ENCODE results near the gene SREBF2. TPM values are rescaled to one million over a fixed set of nuclear protein-coding genes. Genes with fewer than 3 reads are reported as not detected.

SREBF2 gene
- polyA plus RNA-seq, 3 donors = 22.2 to 25.1 (median 24.5) TPM

GRCh38 chr22:41910050-41911000 is 77.4 kb downstream of the SREBF2 start:
- peaks cover 25 to 52% of the 10 kb centered on the region in 2 donors for H3K4me1 ChIP-seq (ENCODE audit: control insufficient read depth in 1 of 2, insufficient read depth in 2 of 2, low read length in 2 of 2)
- Mint-ChIP-seq H3K4me3 (peak overlapping the region; percentile 61 to 82), H3K4me1 (peaks cover 28% of the 10 kb centered on the region), H3K9me3 (peaks cover 0 to 24% (median 11%) of the 10 kb centered on the region in 7 donors), H3K27me3 (ENCODE audit: low read depth in 3 of 3) (peaks cover 44 to 62% (median 52%) of the 10 kb centered on the region in 3 donors), H3K27ac (no peak overlapping the region), H3K36me3 (peaks cover 22 to 26% of the 10 kb centered on the region in 2 donors)
- peak overlapping the region in 1 of 3 experiments; percentile 32 for H3K4me3 ChIP-seq (replicated peaks in 1 of 3; ENCODE audit: low read depth in 2 of 3, low read length in 3 of 3)
- H3K79me2 ChIP-seq (ENCODE audit: insufficient read depth, low read length) = no peaks in the 10 kb centered on the region
- no peak overlapping the region for H2AFZ ChIP-seq (ENCODE audit: insufficient read depth, low read depth, low read length, poor library complexity, severe bottlenecking)
- no peak for TF ChIP-seq CTCF (IDR thresholded peaks at IDR 0.05)
- H3K9me3 ChIP-seq (replicated peaks in 1 of 2; ENCODE audit: control insufficient read depth in 1 of 2, insufficient read depth in 1 of 2, low read length in 2 of 2) = peaks cover 0 to 25% of the 10 kb centered on the region in 2 donors
- no peak for DNase-seq
- 1% methylated on average over 112 of the region's 112 CpGs for WGBS (ENCODE audit: insufficient coverage)
- peaks cover 10% of the 10 kb centered on the region for H4K20me1 ChIP-seq (ENCODE audit: insufficient read depth, low read length)
- H3K27me3 ChIP-seq (ENCODE audit: control insufficient read depth in 2 of 2, insufficient read depth in 2 of 2, low read length in 2 of 2) = peaks cover 33 to 49% of the 10 kb centered on the region in 2 donors
- peak overlapping the region; percentile 44 for H3K4me2 ChIP-seq (replicated peaks; ENCODE audit: extremely low read depth, low read length, poor library complexity, severe bottlenecking)
- peaks cover 14 to 23% of the 10 kb centered on the region in 2 donors for H3K36me3 ChIP-seq (replicated peaks in 1 of 2; ENCODE audit: control insufficient read depth in 1 of 2, insufficient read depth in 2 of 2, low read length in 2 of 2)
- H3K27ac ChIP-seq (ENCODE audit: low read depth in 1 of 2, low read length in 2 of 2) = no peak overlapping the region
- intact Hi-C loops (cut with micrococcal nuclease) = no loop called here
- H3K9ac ChIP-seq (ENCODE audit: insufficient read depth, low read length, poor library complexity, severe bottlenecking) = peak overlapping the region; percentile 25

GRCh38 chr22:41911001-41911611 is 78.2 kb downstream of the SREBF2 start:
- Histone ChIP-seq H3K4me2 (replicated peaks; ENCODE audit: extremely low read depth, low read length, poor library complexity, severe bottlenecking) (peak overlapping the region; percentile 44), H2AFZ (ENCODE audit: insufficient read depth, low read depth, low read length, poor library complexity, severe bottlenecking) (no peak overlapping the region), H3K36me3 (replicated peaks in 1 of 2; ENCODE audit: control insufficient read depth in 1 of 2, insufficient read depth in 2 of 2, low read length in 2 of 2) (peaks cover 8 to 15% of the 10 kb centered on the region in 2 donors), H3K9ac (ENCODE audit: insufficient read depth, low read length, poor library complexity, severe bottlenecking) (no peak overlapping the region), H3K27me3 (ENCODE audit: control insufficient read depth in 2 of 2, insufficient read depth in 2 of 2, low read length in 2 of 2) (peaks cover 41 to 57% of the 10 kb centered on the region in 2 donors), H4K20me1 (ENCODE audit: insufficient read depth, low read length) (peaks cover 12% of the 10 kb centered on the region), H3K9me3 (replicated peaks in 1 of 2; ENCODE audit: control insufficient read depth in 1 of 2, insufficient read depth in 1 of 2, low read length in 2 of 2) (peaks cover 0 to 32% of the 10 kb centered on the region in 2 donors), H3K27ac (ENCODE audit: low read depth in 1 of 2, low read length in 2 of 2) (no peak overlapping the region), H3K4me3 (replicated peaks in 1 of 3; ENCODE audit: low read depth in 2 of 3, low read length in 3 of 3) (peak overlapping the region in 1 of 3 experiments; percentile 32), H3K79me2 (ENCODE audit: insufficient read depth, low read length) (no peaks in the 10 kb centered on the region), H3K4me1 (ENCODE audit: control insufficient read depth in 1 of 2, insufficient read depth in 2 of 2, low read length in 2 of 2) (peaks cover 25 to 56% of the 10 kb centered on the region in 2 donors)
- WGBS (ENCODE audit: insufficient coverage) = 9% methylated on average over 29 of the region's 37 CpGs
- Mint-ChIP-seq H3K27me3 (ENCODE audit: low read depth in 3 of 3) (peaks cover 52 to 70% (median 59%) of the 10 kb centered on the region in 3 donors), H3K4me3 (peak overlapping the region in 1 of 2 donors; percentile 82), H3K36me3 (peaks cover 16 to 19% of the 10 kb centered on the region in 2 donors), H3K27ac (no peak overlapping the region), H3K4me1 (peaks cover 33% of the 10 kb centered on the region), H3K9me3 (peaks cover 0 to 28% (median 12%) of the 10 kb centered on the region in 7 donors)
- no peak for DNase-seq
- no peak for TF ChIP-seq CTCF (IDR thresholded peaks at IDR 0.05)
- intact Hi-C loops (cut with micrococcal nuclease) = no loop called here

All from CD14-positive monocyte (primary cell).